Gastroesophageal sphincter (tissue), 4 donors: ENCODE data around the gene TMSB4X. TPM values are rescaled to one million over a fixed set of nuclear protein-coding genes. Genes with fewer than 3 reads are reported as not detected.

Experiments used
- ATAC-seq: fragments of 150-250 bp; one replicate; pipeline ENCODE4 v1.9.1; 2016; ENCODE audit warnings: mild to moderate bottlenecking, moderate library complexity
- H3K27ac ChIP-seq, 4 donors: fragments of 200-600 bp; sonication (generic) in 3 of 4; 1 replicate in 3 of 4; 2 replicates in 1 of 4; pipeline ENCODE4 v1.5.1; 2016 to 2019
- H3K27me3 ChIP-seq: fragments of 200-600 bp; sonication (generic); one replicate; pipeline ENCODE4 v1.5.1; 2019
- H3K36me3 ChIP-seq, 2 donors: fragments of 200-600 bp; sonication (generic); one replicate each; pipeline ENCODE4 v1.5.1; 2019; ENCODE audit warnings: control low read depth in 1 of 2
- H3K4me1 ChIP-seq, 3 donors: fragments of 200-600 bp; sonication (generic); 1 replicate in 2 of 3; 2 replicates in 1 of 3; pipeline ENCODE4 v1.5.1; 2016 to 2019; ENCODE audit warnings: control low read depth in 2 of 3
- H3K4me3 ChIP-seq, 2 donors: fragments of 200-600 bp; sonication (generic); one replicate each; pipeline ENCODE4 v1.5.1; 2019; ENCODE audit warnings: mild to moderate bottlenecking in 1 of 2, moderate library complexity in 1 of 2
- H3K9me3 ChIP-seq, 3 donors: fragments of 200-600 bp; sonication (generic); one replicate each; pipeline ENCODE4 v1.5.1; 2017 to 2019; ENCODE audit warnings: control low read depth in 2 of 3
- EP300 ChIP-seq: sonication (generic); formaldehyde crosslinking; IDR thresholded peaks from one replicate; pipeline ENCODE4 v1.6.1; 2017; ENCODE audit warnings: antibody characterized with exemption, mild to moderate bottlenecking
- POLR2A ChIP-seq, 2 donors: fragments of 450-650 bp; IDR thresholded peaks; one replicate each; pipeline ENCODE4 v1.6.1; 2017; ENCODE audit warnings: antibody characterized with exemption in 2 of 2, mild to moderate bottlenecking in 2 of 2, moderate library complexity in 1 of 2
- POLR2AphosphoS5 ChIP-seq: sonication (generic); formaldehyde crosslinking; IDR thresholded peaks from one replicate; pipeline ENCODE4 v1.6.1; 2017; ENCODE audit warnings: antibody characterized with exemption
- WGBS, 2 donors: methylation state at CpG; one replicate each; pipeline ENCODE4 v1.1.5; 2018; ENCODE audit warnings: low coverage in 1 of 2; 5-methylcytosine and 5-hydroxymethylcytosine counted together
- total RNA-seq, 4 donors: library from RNA; depleted of rRNA; stranded (reverse); fragments of >200 nt; gene quantifications; one replicate each; pipeline ENCODE4 v1.1.0, GENCODE V29; 2016
- TF ChIP-seq, protein P1 (sequence below), 4 experiments: fragments of 200-600 bp in 2 of 4; fragments of 450-650 bp in 2 of 4; sonication (generic) in 1 of 4; IDR thresholded peaks; one replicate each; pipeline ENCODE4 v1.5.1; 2017 to 2019; ENCODE audit warnings: antibody characterized with exemption in 4 of 4, mild to moderate bottlenecking in 2 of 4, moderate library complexity in 2 of 4

TMSB4X gene
- total RNA-seq, 4 donors from 2014 or later, result 2,260 to 4,561 (median 3,693) TPM

DNA sequence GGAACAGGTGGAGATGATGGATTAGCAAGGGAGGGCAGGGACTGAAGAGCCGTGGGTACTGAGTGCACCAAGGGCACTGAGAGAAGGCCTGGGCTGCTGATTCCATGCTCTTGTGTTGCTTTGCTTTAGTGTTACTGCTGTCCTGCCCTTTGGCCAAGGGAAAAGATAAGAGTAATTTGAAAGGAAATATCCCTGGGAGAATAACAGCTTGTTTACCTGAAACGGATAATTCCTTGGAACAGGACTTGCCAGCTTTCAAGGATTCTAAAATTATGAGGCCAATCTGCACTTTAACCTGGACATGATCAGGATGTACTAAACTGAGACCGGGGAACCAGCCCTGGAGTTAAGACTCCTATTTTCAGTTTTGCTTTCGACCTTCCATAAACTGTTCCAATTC lies 49.1 kb downstream of the TMSB4X start:
- TF ChIP-seq, protein P1, sequence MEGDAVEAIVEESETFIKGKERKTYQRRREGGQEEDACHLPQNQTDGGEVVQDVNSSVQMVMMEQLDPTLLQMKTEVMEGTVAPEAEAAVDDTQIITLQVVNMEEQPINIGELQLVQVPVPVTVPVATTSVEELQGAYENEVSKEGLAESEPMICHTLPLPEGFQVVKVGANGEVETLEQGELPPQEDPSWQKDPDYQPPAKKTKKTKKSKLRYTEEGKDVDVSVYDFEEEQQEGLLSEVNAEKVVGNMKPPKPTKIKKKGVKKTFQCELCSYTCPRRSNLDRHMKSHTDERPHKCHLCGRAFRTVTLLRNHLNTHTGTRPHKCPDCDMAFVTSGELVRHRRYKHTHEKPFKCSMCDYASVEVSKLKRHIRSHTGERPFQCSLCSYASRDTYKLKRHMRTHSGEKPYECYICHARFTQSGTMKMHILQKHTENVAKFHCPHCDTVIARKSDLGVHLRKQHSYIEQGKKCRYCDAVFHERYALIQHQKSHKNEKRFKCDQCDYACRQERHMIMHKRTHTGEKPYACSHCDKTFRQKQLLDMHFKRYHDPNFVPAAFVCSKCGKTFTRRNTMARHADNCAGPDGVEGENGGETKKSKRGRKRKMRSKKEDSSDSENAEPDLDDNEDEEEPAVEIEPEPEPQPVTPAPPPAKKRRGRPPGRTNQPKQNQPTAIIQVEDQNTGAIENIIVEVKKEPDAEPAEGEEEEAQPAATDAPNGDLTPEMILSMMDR (IDR thresholded peaks at IDR 0.05), result no peak
- TF ChIP-seq EP300 (no peak), POLR2AphosphoS5 (no peak)
- 46 to 75% methylated on average over 2 to 4 of the region's 4 CpGs for WGBS, 2 donors

DNA sequence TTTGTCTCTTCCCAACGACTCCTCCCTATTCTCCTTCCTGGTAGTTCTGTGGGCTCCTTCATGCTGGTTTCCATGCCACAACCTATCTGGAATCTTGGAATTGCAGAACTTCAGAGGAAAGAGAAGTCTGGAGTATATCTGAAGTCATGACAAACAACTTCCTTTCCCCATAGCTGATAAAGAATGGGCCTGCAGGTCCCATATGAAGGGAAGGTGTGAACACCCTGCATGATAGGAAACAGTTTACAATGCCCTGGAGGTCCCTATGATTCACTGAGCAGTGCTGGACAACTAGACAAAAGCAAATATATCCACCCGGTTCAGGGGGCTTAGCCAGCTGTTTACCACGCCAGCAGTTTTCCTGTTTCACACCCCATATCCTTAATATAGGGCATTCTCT lies 50.1 kb downstream of the TMSB4X start:
- H3K4me3 ChIP-seq, result no peak overlapping the region
- no peak overlapping the region for H3K27ac ChIP-seq
- no peaks in the 10 kb centered on the region for H3K9me3 ChIP-seq
- 40 to 100% methylated on average over 1 of the region's 3 CpGs for WGBS, 2 donors
- peaks cover 0 to 16% (median 0%) of the 10 kb centered on the region in 3 donors for H3K4me1 ChIP-seq
- TF ChIP-seq POLR2AphosphoS5, result no peak
- TF ChIP-seq, protein P1 (IDR thresholded peaks at IDR 0.05), result no peak
- TF ChIP-seq EP300, result no peak
- no peak for TF ChIP-seq POLR2A (IDR thresholded peaks at IDR 0.05)
- no peak for ATAC-seq
- no peaks in the 10 kb centered on the region for H3K27me3 ChIP-seq
- no peaks in the 10 kb centered on the region for H3K36me3 ChIP-seq

More for the DNA sequence above, 49.1 kb downstream of the TMSB4X start:
- no peaks in the 10 kb centered on the region for H3K9me3 ChIP-seq
- peaks cover 0 to 6% (median 0%) of the 10 kb centered on the region in 3 donors for H3K4me1 ChIP-seq
- ATAC-seq, result no peak
- H3K27ac ChIP-seq, result no peak overlapping the region
- H3K27me3 ChIP-seq, result no peaks in the 10 kb centered on the region
- no peaks in the 10 kb centered on the region for H3K36me3 ChIP-seq
- H3K4me3 ChIP-seq, result no peak overlapping the region

Other genes with a start within 250 kb of the TMSB4X start
- gene PRPS2, start 183.7 kb upstream of the TMSB4X start, total RNA-seq, result 10 to 100 TPM; 20.6 to 35.5 (median 33.6) TPM
- 1 to 10 TPM in 1 of 4 donors, under 1 TPM in 3; 0.27 to 1.3 (median 0.49) TPM for gene TLR7, start 108.0 kb upstream of the TMSB4X start, total RNA-seq
- gene TLR8, start 68.5 kb upstream of the TMSB4X start, total RNA-seq, result 1 to 10 TPM in 2 of 4 donors, under 1 TPM in 2; 0.47 to 6.7 (median 1.7) TPM
- not detected for gene FAM9C, start 69.5 kb downstream of the TMSB4X start, total RNA-seq